ENCODE results near the gene SPTLC2.
"Not testable (repeated sequence)": the region's sequence is repeated elsewhere in the genome, so short reads cannot be mapped to it uniquely, and the experiment has no call there.

The SPTLC2 gene

GRCh38 chr14:77585385-77585784 is 31.1 kb downstream of the SPTLC2 start:
- DNase-seq, result no peak

GRCh38 chr14:77584809-77585208 is 31.6 kb downstream of the SPTLC2 start:
- DNase-seq, result no peak

GRCh38 chr14:77583657-77584056 is 32.8 kb downstream of the SPTLC2 start:
- DNase-seq, result no peak

GRCh38 chr14:77582511-77582910 is 33.9 kb downstream of the SPTLC2 start:
- no peak for DNase-seq

- no peak for DNase-seq
These were observed 35.4 kb downstream of the SPTLC2 start for GRCh38 chr14:77580964-77581505.

GRCh38 chr14:77580477-77580876 is 36.0 kb downstream of the SPTLC2 start:
- no peak for DNase-seq

- DNase-seq, result no peak
These were observed 36.7 kb downstream of the SPTLC2 start for GRCh38 chr14:77579780-77580179.

GRCh38 chr14:77579065-77579464 is 37.4 kb downstream of the SPTLC2 start:
- no peak for DNase-seq

- no peak for DNase-seq
These were observed 41.9 kb downstream of the SPTLC2 start for GRCh38 chr14:77574446-77575115.

- DNase-seq, result no peak
These were observed 42.5 kb downstream of the SPTLC2 start for GRCh38 chr14:77573964-77574363.

- DNase-seq, result no peak
These were observed 45.6 kb downstream of the SPTLC2 start for GRCh38 chr14:77570706-77571268.

- DNase-seq, result no peak
These were observed 50.5 kb downstream of the SPTLC2 start for GRCh38 chr14:77565994-77566305.

- no peak for DNase-seq
These were observed 51.0 kb downstream of the SPTLC2 start for GRCh38 chr14:77565289-77565993.

- DNase-seq, result no peak
These were observed 53.8 kb downstream of the SPTLC2 start for GRCh38 chr14:77562681-77563080.

- no peak for DNase-seq
These were observed 54.6 kb downstream of the SPTLC2 start for GRCh38 chr14:77561881-77562280.

- no peak for DNase-seq
These were observed 57.1 kb downstream of the SPTLC2 start for GRCh38 chr14:77559381-77559780.

- no peak for DNase-seq
These were observed 59.0 kb downstream of the SPTLC2 start for GRCh38 chr14:77557391-77557790.

- no peak for DNase-seq
These were observed 59.5 kb downstream of the SPTLC2 start for GRCh38 chr14:77556946-77557345.

GRCh38 chr14:77554816-77555599 is 61.4 kb downstream of the SPTLC2 start:
- no peak for DNase-seq

GRCh38 chr14:77554207-77554606 is 62.2 kb downstream of the SPTLC2 start:
- no peak for DNase-seq

- DNase-seq, result no peak
These were observed 67.0 kb downstream of the SPTLC2 start for GRCh38 chr14:77549451-77549850.

- no peak for DNase-seq
These were observed 68.8 kb downstream of the SPTLC2 start for GRCh38 chr14:77547512-77548180.

- DNase-seq, result not testable (repeated sequence)
These were observed 71.3 kb downstream of the SPTLC2 start for GRCh38 chr14:77545171-77545570.
